Neutrophil (primary cell): ENCODE measurements around the gene PCNT.

Experiments used
- H3K27ac ChIP-seq: fragments of 200-600 bp; sonication (generic); 2 replicates; pipeline ENCODE4 v1.5.1; 2016; ENCODE audit warnings: mild to moderate bottlenecking, moderate library complexity
- H3K27me3 ChIP-seq: fragments of 200-600 bp; sonication (generic); 2 replicates; pipeline ENCODE4 v1.6.0; 2016; ENCODE audit warnings: mild to moderate bottlenecking
- H3K36me3 ChIP-seq: fragments of 200-600 bp; sonication (generic); 2 replicates; pipeline ENCODE4 v1.5.1; 2017
- H3K4me1 ChIP-seq, 2 experiments: fragments of 200-600 bp in 1 of 2; sonication (generic) in 1 of 2; 1 replicate in 1 of 2; 2 replicates in 1 of 2; pipeline versions ENCODE4 v1.5.1 to v1.6.1; 2013 to 2016; ENCODE audit warnings: low read depth in 1 of 2, low read length in 1 of 2, mild to moderate bottlenecking in 1 of 2, moderate library complexity in 1 of 2; ENCODE audit not compliant: control insufficient read depth in 1 of 2, insufficient read depth in 1 of 2
- H3K4me3 ChIP-seq, 2 experiments: fragments of 200-600 bp in 1 of 2; sonication (generic) in 1 of 2; 1 replicate in 1 of 2; 2 replicates in 1 of 2; pipeline ENCODE4 v1.5.1; 2013 to 2016; ENCODE audit warnings: low read depth in 1 of 2, low read length in 1 of 2, mild to moderate bottlenecking in 1 of 2, moderate library complexity in 1 of 2
- H3K9me3 ChIP-seq: fragments of 200-600 bp; sonication (generic); 2 replicates; pipeline ENCODE4 v1.5.1; 2016
- TF ChIP-seq, protein P1 (sequence below): fragments of 200-600 bp; sonication (generic); IDR thresholded peaks from 2 replicates; pipeline ENCODE4 v1.5.1; 2016; ENCODE audit warnings: antibody characterized with exemption

PCNT gene

DNA sequence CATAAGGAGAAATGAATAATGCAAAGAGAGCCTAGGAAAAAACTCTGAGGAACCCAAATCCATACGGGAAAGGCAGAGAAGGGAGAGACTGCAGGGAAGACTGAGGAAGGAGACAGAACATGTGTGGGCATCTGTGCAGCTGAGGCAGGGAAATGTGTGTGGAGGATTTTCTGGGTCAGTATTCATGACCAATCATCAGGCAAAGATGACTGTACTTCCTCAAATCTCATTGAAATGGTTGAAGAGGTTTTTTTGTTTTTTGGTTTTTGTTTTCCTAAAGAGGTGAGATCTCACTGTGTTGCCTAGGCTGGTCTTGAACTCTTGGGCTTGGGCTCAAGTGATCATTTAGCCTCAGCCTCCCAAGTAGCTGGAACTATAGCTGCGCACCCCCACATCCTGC is 150.4 kb downstream of the PCNT start:
- peak overlapping the region; percentile 74 for H3K27ac ChIP-seq
- H3K4me3 ChIP-seq: no peak overlapping the region
- TF ChIP-seq, protein P1, sequence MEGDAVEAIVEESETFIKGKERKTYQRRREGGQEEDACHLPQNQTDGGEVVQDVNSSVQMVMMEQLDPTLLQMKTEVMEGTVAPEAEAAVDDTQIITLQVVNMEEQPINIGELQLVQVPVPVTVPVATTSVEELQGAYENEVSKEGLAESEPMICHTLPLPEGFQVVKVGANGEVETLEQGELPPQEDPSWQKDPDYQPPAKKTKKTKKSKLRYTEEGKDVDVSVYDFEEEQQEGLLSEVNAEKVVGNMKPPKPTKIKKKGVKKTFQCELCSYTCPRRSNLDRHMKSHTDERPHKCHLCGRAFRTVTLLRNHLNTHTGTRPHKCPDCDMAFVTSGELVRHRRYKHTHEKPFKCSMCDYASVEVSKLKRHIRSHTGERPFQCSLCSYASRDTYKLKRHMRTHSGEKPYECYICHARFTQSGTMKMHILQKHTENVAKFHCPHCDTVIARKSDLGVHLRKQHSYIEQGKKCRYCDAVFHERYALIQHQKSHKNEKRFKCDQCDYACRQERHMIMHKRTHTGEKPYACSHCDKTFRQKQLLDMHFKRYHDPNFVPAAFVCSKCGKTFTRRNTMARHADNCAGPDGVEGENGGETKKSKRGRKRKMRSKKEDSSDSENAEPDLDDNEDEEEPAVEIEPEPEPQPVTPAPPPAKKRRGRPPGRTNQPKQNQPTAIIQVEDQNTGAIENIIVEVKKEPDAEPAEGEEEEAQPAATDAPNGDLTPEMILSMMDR: no peak
- H3K9me3 ChIP-seq: no peaks in the 10 kb centered on the region
- peaks cover 8% of the 10 kb centered on the region for H3K36me3 ChIP-seq
- H3K27me3 ChIP-seq: no peaks in the 10 kb centered on the region
- H3K4me1 ChIP-seq: peaks cover 43 to 47% of the 10 kb centered on the region in 2 experiments

DNA sequence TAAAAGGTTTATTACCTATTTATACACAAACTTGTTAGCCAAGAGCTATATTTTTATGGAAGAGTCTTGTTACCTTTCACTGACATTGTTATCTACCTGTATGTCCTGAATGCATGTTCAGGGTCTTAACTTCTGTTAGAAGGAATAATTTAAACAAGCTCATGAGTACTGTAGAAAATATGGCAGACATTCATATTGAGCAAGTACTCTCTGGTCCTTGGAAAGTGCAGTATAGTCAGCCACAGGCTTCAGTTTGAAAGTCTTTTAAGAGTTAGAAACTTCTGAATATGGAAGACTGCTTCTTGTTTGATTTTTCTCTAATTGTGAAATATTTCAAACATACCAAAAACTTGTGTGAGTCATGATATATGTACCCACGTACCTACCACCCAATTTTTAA is 151.3 kb downstream of the PCNT start:
- H3K4me1 ChIP-seq: peaks cover 43 to 47% of the 10 kb centered on the region in 2 experiments
- TF ChIP-seq, protein P1: no peak
- no peaks in the 10 kb centered on the region for H3K27me3 ChIP-seq
- peaks cover 8% of the 10 kb centered on the region for H3K36me3 ChIP-seq
- H3K27ac ChIP-seq: peak overlapping the region; percentile 74
- H3K4me3 ChIP-seq: no peak overlapping the region
- H3K9me3 ChIP-seq: no peaks in the 10 kb centered on the region

DNA sequence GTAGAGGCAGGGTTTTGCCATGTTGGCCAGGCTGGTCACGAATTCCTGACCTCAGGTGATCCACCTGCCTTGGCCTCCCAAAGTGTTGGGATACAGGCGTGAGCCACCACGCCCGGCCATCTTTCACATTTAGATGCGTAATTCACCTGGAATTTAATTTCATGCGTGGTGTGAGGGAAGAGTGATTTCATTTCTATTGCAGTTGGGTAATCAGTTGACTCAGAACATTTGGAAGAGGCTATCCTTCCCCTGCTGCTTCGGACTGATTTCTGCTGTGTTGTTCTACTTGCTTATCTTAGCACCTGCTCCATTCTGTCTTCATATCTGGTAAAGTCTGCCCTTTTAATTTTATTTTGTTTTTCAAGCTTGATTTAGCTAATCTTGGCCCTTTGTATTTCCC is 153.8 kb downstream of the PCNT start:
- H3K4me1 ChIP-seq: peaks cover 28 to 33% of the 10 kb centered on the region in 2 experiments
- peaks cover 13% of the 10 kb centered on the region for H3K36me3 ChIP-seq
- TF ChIP-seq, protein P1: no peak
- no peaks in the 10 kb centered on the region for H3K27me3 ChIP-seq
- H3K27ac ChIP-seq: no peak overlapping the region
- H3K9me3 ChIP-seq: no peaks in the 10 kb centered on the region
- no peak overlapping the region for H3K4me3 ChIP-seq

DNA sequence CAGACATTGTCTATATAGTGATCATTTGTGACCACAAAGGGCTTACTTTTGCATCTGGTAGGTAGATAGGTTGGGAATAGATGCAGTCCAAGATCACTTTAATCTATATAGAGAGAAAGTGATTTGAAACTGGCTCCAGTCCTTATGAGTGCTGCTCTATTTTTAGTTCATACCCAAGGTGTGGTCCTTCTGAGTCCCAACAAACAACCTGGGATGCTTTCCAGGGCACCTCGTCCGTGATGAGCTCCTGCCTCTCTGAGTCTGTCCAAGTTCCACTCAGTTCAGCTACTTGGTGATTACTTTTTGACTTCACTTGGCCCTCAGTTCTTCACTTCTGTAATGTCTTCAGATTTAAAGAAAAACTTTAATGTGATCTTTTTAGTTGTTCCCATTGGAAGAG is 155.0 kb downstream of the PCNT start:
- Histone ChIP-seq H3K4me1 (peaks cover 22 to 24% of the 10 kb centered on the region in 2 experiments), H3K9me3 (no peaks in the 10 kb centered on the region), H3K27ac (no peak overlapping the region), H3K36me3 (peaks cover 13% of the 10 kb centered on the region), H3K27me3 (no peaks in the 10 kb centered on the region), H3K4me3 (no peak overlapping the region)
- TF ChIP-seq, protein P1: no peak

DNA sequence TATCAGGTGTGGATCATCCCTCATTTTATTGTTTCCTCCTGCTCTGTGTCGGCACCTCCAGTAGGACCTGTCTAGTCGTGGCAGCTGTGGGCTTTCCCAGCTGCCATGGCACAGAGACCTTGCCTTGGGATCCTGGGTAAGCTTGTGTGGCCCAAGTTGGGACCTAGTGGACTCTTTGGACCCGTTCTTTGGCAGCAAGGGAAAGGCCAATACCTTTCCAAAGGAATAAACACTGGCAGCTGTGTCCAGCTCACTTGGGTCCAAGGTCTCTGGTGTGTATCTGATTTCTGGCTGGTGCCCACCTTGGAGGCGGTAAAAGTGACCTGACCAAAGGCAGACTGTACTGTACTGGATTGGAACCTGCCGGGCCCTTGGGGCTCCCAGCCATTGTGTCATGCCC is 156.5 kb downstream of the PCNT start:
- no peaks in the 10 kb centered on the region for H3K27me3 ChIP-seq
- H3K27ac ChIP-seq: no peak overlapping the region
- H3K9me3 ChIP-seq: no peaks in the 10 kb centered on the region
- peaks cover 21% of the 10 kb centered on the region for H3K36me3 ChIP-seq
- peaks cover 6 to 9% of the 10 kb centered on the region in 2 experiments for H3K4me1 ChIP-seq
- TF ChIP-seq, protein P1: no peak
- H3K4me3 ChIP-seq: no peak overlapping the region
